Measurements from ENCODE around the gene RNF212. TPM values are rescaled to one million over a fixed set of nuclear protein-coding genes. Genes with fewer than 3 reads are reported as not detected.
A peak's percentile ranks its signal among the peaks of the same experiment; 100 is the strongest.

Gene RNF212
- total RNA-seq, 4 donors from 2014 or later: 1.3 TPM; not detected in 3

- DNase-seq: peak in 1 of 2 donors; percentile 6
- no peak overlapping the region for H3K27ac ChIP-seq
- ATAC-seq: no peak
- no peaks in the 10 kb centered on the region for H3K9me3 ChIP-seq
- in situ Hi-C loops (cut with MboI; ENCODE audit: low sequenced_read_pairs in 4 of 4): no loop called here
- H3K36me3 ChIP-seq: no peaks in the 10 kb centered on the region
- peaks cover 54 to 82% (median 75%) of the 10 kb centered on the region in 3 donors for H3K27me3 ChIP-seq
- TF ChIP-seq, protein P1, sequence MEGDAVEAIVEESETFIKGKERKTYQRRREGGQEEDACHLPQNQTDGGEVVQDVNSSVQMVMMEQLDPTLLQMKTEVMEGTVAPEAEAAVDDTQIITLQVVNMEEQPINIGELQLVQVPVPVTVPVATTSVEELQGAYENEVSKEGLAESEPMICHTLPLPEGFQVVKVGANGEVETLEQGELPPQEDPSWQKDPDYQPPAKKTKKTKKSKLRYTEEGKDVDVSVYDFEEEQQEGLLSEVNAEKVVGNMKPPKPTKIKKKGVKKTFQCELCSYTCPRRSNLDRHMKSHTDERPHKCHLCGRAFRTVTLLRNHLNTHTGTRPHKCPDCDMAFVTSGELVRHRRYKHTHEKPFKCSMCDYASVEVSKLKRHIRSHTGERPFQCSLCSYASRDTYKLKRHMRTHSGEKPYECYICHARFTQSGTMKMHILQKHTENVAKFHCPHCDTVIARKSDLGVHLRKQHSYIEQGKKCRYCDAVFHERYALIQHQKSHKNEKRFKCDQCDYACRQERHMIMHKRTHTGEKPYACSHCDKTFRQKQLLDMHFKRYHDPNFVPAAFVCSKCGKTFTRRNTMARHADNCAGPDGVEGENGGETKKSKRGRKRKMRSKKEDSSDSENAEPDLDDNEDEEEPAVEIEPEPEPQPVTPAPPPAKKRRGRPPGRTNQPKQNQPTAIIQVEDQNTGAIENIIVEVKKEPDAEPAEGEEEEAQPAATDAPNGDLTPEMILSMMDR (IDR thresholded peaks at IDR 0.05 in 4 of 5, conservative IDR thresholded peaks at IDR 0.05 in 1 of 5): no peak
- no peak for TF ChIP-seq POLR2A (IDR thresholded peaks at IDR 0.05)
- intact Hi-C loops (cut with DNase I; ENCODE audit: low total_unique reads): no loop called here
- H3K4me3 ChIP-seq: no peak overlapping the region
- peaks cover 9 to 11% of the 10 kb centered on the region in 2 donors for H3K4me1 ChIP-seq
Observed at GRCh38 chr4:1051472-1051871, 61.9 kb downstream of the RNF212 start.

DNA sequence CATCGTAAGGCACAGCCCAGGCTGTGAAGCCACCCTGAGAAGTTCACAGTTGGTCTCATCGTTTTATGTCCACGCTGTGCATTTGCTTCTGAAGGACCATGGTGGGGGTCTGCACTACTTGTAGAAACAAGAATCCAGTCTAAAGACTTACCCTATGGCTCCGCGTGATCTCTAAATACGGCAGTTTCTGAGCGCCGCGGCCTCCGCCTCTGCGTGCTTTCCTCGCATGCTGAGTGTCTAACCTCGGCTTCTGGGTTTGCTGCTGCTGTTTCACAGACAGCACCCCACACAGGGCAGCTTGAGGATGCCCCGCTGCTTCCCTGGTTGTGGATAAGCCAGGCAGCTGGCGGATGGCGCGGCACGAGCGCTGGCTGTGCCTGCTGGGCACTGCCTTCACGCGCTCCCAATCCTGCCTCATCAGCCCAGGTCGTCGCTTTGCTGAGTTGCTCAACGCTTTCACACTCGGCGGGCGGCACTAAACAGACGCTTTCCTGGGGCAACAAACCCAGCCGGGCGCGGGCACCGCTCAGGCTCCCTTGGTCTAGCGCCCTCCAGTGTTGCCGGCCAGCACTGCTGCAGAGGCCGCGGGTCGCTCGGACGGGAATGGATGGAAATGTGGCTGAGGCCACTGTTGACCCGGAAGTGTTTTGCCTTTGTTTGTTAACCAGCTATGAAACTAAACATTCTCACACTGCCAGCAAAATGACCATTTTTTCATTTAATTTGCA, 62.7 kb downstream of the RNF212 start:
- Histone ChIP-seq H3K4me1 (peaks cover 9 to 11% of the 10 kb centered on the region in 2 donors), H3K4me3 (no peak overlapping the region), H3K36me3 (no peaks in the 10 kb centered on the region), H3K27me3 (peaks cover 47 to 76% (median 71%) of the 10 kb centered on the region in 3 donors), H3K27ac (no peak overlapping the region), H3K9me3 (no peaks in the 10 kb centered on the region)
- ATAC-seq: no peak
- in situ Hi-C loops (cut with MboI; ENCODE audit: low sequenced_read_pairs in 4 of 4) (no loop called here), intact Hi-C loops (cut with DNase I; ENCODE audit: low total_unique reads) (no loop called here)
- no peak for TF ChIP-seq POLR2A (IDR thresholded peaks at IDR 0.05)
- TF ChIP-seq, protein P1 (IDR thresholded peaks at IDR 0.05 in 4 of 5, conservative IDR thresholded peaks at IDR 0.05 in 1 of 5): no peak
- DNase-seq: peak in 1 of 2 donors; percentile 7

GRCh38 chr4:1049591-1049905, 63.8 kb downstream of the RNF212 start:
- DNase-seq (peak in 1 of 2 donors; percentile 11), ATAC-seq (no peak)
- Histone ChIP-seq H3K4me1 (peaks cover 9 to 11% of the 10 kb centered on the region in 2 donors), H3K9me3 (no peaks in the 10 kb centered on the region), H3K36me3 (no peaks in the 10 kb centered on the region), H3K27me3 (peaks cover 55 to 79% (median 75%) of the 10 kb centered on the region in 3 donors), H3K27ac (no peak overlapping the region), H3K4me3 (no peak overlapping the region)
- intact Hi-C loops (cut with DNase I; ENCODE audit: low total_unique reads) (no loop called here), in situ Hi-C loops (cut with MboI; ENCODE audit: low sequenced_read_pairs in 4 of 4) (no loop called here)
- TF ChIP-seq, protein P1 (IDR thresholded peaks at IDR 0.05 in 4 of 5, conservative IDR thresholded peaks at IDR 0.05 in 1 of 5): no peak
- no peak for TF ChIP-seq POLR2A (IDR thresholded peaks at IDR 0.05)

DNA sequence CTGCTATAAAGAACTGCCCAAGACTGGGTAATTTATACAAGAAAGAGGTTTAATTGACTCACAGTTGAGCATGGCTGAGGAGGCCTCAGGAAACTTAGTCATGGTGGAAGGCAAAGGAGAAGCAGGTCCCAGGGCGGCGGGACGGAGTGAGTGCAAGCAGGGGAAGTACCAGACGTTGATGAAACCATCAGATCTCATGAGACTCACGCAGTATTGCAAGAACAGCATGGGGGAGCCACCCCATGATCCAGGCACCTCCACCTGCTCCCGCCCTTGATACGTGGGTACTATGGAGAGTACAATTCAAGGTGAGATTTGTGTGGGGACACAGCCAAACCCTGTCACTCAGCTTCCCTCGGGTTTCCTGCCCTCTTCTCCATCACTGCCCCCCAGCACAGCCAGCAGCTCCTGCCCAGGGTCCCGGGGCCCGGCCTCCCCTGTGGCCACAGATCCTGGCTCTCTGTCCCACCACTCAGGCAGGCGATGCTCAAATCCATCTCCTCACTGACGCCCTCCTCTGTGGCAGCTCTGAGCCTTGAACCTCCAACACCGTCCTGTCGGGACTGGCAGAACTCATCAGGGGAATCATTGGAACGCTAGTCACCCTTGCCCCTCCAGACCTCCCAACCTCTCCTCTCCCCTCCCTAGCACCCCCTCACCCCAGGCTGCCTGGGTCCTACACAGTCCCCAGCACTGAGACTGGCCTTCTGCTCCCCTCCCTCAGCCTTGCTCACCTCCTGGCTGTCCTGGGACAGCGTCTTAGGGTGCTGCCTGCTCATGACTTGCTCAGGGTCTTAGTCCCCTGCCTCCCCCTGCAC, 64.4 kb downstream of the RNF212 start:
- intact Hi-C loops (cut with DNase I; ENCODE audit: low total_unique reads): no loop called here
- DNase-seq: peak in 1 of 2 donors; percentile 5
- TF ChIP-seq, protein P1 (IDR thresholded peaks at IDR 0.05 in 4 of 5, conservative IDR thresholded peaks at IDR 0.05 in 1 of 5): no peak
- TF ChIP-seq POLR2A (IDR thresholded peaks at IDR 0.05): no peak
- Histone ChIP-seq H3K9me3 (no peaks in the 10 kb centered on the region), H3K27ac (no peak overlapping the region), H3K36me3 (no peaks in the 10 kb centered on the region), H3K27me3 (peaks cover 61 to 85% (median 80%) of the 10 kb centered on the region in 3 donors), H3K4me3 (no peak overlapping the region), H3K4me1 (peaks cover 10 to 11% of the 10 kb centered on the region in 2 donors)
- in situ Hi-C loops (cut with MboI; ENCODE audit: low sequenced_read_pairs in 4 of 4): no loop called here
- no peak for ATAC-seq
